OCI-LY3 (cell line): ENCODE data around the gene CCDC187.

Source experiments
- H2AFZ ChIP-seq: fragments of 200-600, 300-600 bp; shearing (Covaris generic); 2 replicates; pipeline ENCODE4 v1.6.0; 2014; ENCODE audit warnings: antibody characterized with exemption, low read depth, low read length
- H3K27ac ChIP-seq: fragments of 200-600, 300-600 bp; sonication (generic); 2 replicates; pipeline ENCODE4 v1.5.1; 2014; ENCODE audit warnings: mild to moderate bottlenecking, low read length, moderate library complexity, mixed read lengths
- H3K27me3 ChIP-seq: fragments of 200-600, 300-600 bp; sonication (generic); 2 replicates; pipeline ENCODE4 v1.6.1; 2014; ENCODE audit warnings: low read depth, low read length, mixed read lengths
- H3K36me3 ChIP-seq: fragments of 200-600, 300-600 bp; sonication (generic); replicated peaks from 2 replicates; pipeline ENCODE3; 2014; ENCODE audit warnings: low read depth, low read length, mixed read lengths
- H3K4me1 ChIP-seq: fragments of 300-600, 200-600 bp; sonication (generic); 2 replicates; pipeline ENCODE4 v1.6.1; 2014; ENCODE audit warnings: low read length, mixed read lengths
- H3K4me2 ChIP-seq: fragments of 200-600, 300-600 bp; sonication (generic); 2 replicates; pipeline ENCODE4 v1.6.1; 2014; ENCODE audit warnings: low read length, mixed read lengths
- H3K4me3 ChIP-seq: fragments of 300-600, 200-600 bp; sonication (generic); 2 replicates; pipeline ENCODE4 v1.5.1; 2014; ENCODE audit warnings: antibody characterized with exemption, mild to moderate bottlenecking, low read length, moderate library complexity
- H3K79me2 ChIP-seq: fragments of 300-600, 200-600 bp; shearing (Covaris generic); 2 replicates; pipeline ENCODE4 v1.6.1; 2014; ENCODE audit warnings: mild to moderate bottlenecking, low read length, mixed read lengths
- H3K9ac ChIP-seq: fragments of 300-600, 200-600 bp; shearing (Covaris generic); 2 replicates; pipeline ENCODE4 v1.6.0; 2014; ENCODE audit warnings: mild to moderate bottlenecking, low read length, moderate library complexity
- H3K9me3 ChIP-seq: fragments of 200-600, 300-600 bp; shearing (Covaris generic); 2 replicates; pipeline ENCODE4 v1.6.1; 2014; ENCODE audit warnings: low read length, mixed read lengths; ENCODE audit not compliant: insufficient read depth
- H4K20me1 ChIP-seq: fragments of 200-600, 300-600 bp; sonication (generic); 2 replicates; pipeline ENCODE4 v1.6.1; 2016; ENCODE audit warnings: low read length, mixed read lengths; ENCODE audit not compliant: insufficient read depth
- CTCF ChIP-seq: fragments of 200-600, 300-600 bp; sonication (generic); IDR thresholded peaks from 2 replicates; pipeline ENCODE4 v1.5.1; 2014; ENCODE audit warnings: antibody characterized with exemption, low read length, low read depth
- EZH2phosphoT487 ChIP-seq: fragments of 200-600 bp; shearing (Covaris generic); IDR thresholded peaks from 2 replicates; pipeline ENCODE4 v1.6.1; 2018; ENCODE audit warnings: antibody characterized with exemption, mixed run types, low read depth

CCDC187 gene

GRCh38 chr9:136281421-136282271 is 22.2 kb downstream of the CCDC187 start:
- H3K4me3 ChIP-seq: no peak overlapping the region
- TF ChIP-seq CTCF (no peak), EZH2phosphoT487 (no peak)
- H3K27ac ChIP-seq: no peak overlapping the region
- no peaks in the 10 kb centered on the region for H4K20me1 ChIP-seq
- H3K4me1 ChIP-seq: peaks cover 6% of the 10 kb centered on the region
- H3K4me2 ChIP-seq: no peak overlapping the region
- H3K36me3 ChIP-seq: no peaks in the 10 kb centered on the region
- no peak overlapping the region for H3K9ac ChIP-seq
- H3K27me3 ChIP-seq: peaks cover 10% of the 10 kb centered on the region; the same call in 1 of the 2 replicates
- no peak overlapping the region for H2AFZ ChIP-seq
- no peaks in the 10 kb centered on the region for H3K79me2 ChIP-seq
- no peaks in the 10 kb centered on the region for H3K9me3 ChIP-seq

- Histone ChIP-seq H4K20me1 (no peaks in the 10 kb centered on the region), H3K36me3 (no peaks in the 10 kb centered on the region), H3K79me2 (no peaks in the 10 kb centered on the region), H2AFZ (no peak overlapping the region), H3K9me3 (no peaks in the 10 kb centered on the region), H3K27ac (no peak overlapping the region), H3K27me3 (peaks cover 13% of the 10 kb centered on the region; the same call in 1 of the 2 replicates), H3K4me1 (peaks cover 6% of the 10 kb centered on the region), H3K4me3 (no peak overlapping the region), H3K9ac (no peak overlapping the region), H3K4me2 (no peak overlapping the region)
- TF ChIP-seq EZH2phosphoT487 (no peak), CTCF (no peak)
Measured at GRCh38 chr9:136280535-136281315, 23.2 kb downstream of the CCDC187 start.

GRCh38 chr9:136279471-136279870 is 24.4 kb downstream of the CCDC187 start:
- H3K27me3 ChIP-seq: peaks cover 17% of the 10 kb centered on the region; the same call in 1 of the 2 replicates
- no peak overlapping the region for H2AFZ ChIP-seq
- no peak overlapping the region for H3K9ac ChIP-seq
- H3K4me3 ChIP-seq: no peak overlapping the region
- H3K79me2 ChIP-seq: no peaks in the 10 kb centered on the region
- H3K9me3 ChIP-seq: no peaks in the 10 kb centered on the region
- no peak overlapping the region for H3K27ac ChIP-seq
- no peak for TF ChIP-seq CTCF
- no peak for TF ChIP-seq EZH2phosphoT487
- H3K36me3 ChIP-seq: no peaks in the 10 kb centered on the region
- H4K20me1 ChIP-seq: no peaks in the 10 kb centered on the region
- H3K4me1 ChIP-seq: peaks cover 6% of the 10 kb centered on the region
- no peak overlapping the region for H3K4me2 ChIP-seq

GRCh38 chr9:136278894-136279293 is 25.0 kb downstream of the CCDC187 start:
- peaks cover 6% of the 10 kb centered on the region for H3K4me1 ChIP-seq
- no peaks in the 10 kb centered on the region for H3K79me2 ChIP-seq
- no peaks in the 10 kb centered on the region for H4K20me1 ChIP-seq
- no peak overlapping the region for H3K9ac ChIP-seq
- no peak for TF ChIP-seq EZH2phosphoT487
- no peak for TF ChIP-seq CTCF
- no peaks in the 10 kb centered on the region for H3K36me3 ChIP-seq
- peaks cover 17% of the 10 kb centered on the region; the same call in 1 of the 2 replicates for H3K27me3 ChIP-seq
- no peak overlapping the region for H3K4me3 ChIP-seq
- H3K4me2 ChIP-seq: no peak overlapping the region
- no peak overlapping the region for H3K27ac ChIP-seq
- H2AFZ ChIP-seq: no peak overlapping the region
- H3K9me3 ChIP-seq: no peaks in the 10 kb centered on the region
